Spleen (tissue), 11 donors: ENCODE measurements around the gene FUT8. TPM values are rescaled to one million over a fixed set of nuclear protein-coding genes. Genes with fewer than 3 reads are reported as not detected.

Experiments
- DNase-seq: peaks from one replicate; pipeline ENCODE4 v3.0.0-alpha.2; 2020
- H3K27ac ChIP-seq, 8 donors: fragments of 200-600 bp; sonication (generic) in 7 of 8; 1 replicate in 4 of 8; 2 replicates in 4 of 8; pipeline versions ENCODE4 v1.5.0 to v1.8.0; 2016 to 2021; ENCODE audit warnings: inconsistent platforms in 4 of 8, mild to moderate bottlenecking in 4 of 8, moderate library complexity in 1 of 8
- H3K27me3 ChIP-seq, 7 donors: fragments of 200-600 bp; sonication (generic) in 6 of 7; replicated peaks in 1 of 7; 1 replicate in 4 of 7; 2 replicates in 3 of 7; pipeline versions ENCODE4 v1.5.0 to v1.8.0; 2016 to 2021; ENCODE audit warnings: inconsistent platforms in 3 of 7, mild to moderate bottlenecking in 1 of 7
- H3K36me3 ChIP-seq, 6 donors: fragments of 200-600 bp; sonication (generic) in 5 of 6; 1 replicate in 4 of 6; 2 replicates in 2 of 6; pipeline versions ENCODE4 v1.5.0 to v1.8.0; 2016 to 2021; ENCODE audit warnings: inconsistent platforms in 2 of 6
- H3K4me1 ChIP-seq, 6 donors: fragments of 200-600 bp; sonication (generic) in 5 of 6; 1 replicate in 3 of 6; 2 replicates in 3 of 6; pipeline versions ENCODE4 v1.5.0 to v1.8.0; 2016 to 2021; ENCODE audit warnings: inconsistent platforms in 3 of 6
- H3K4me3 ChIP-seq, 8 donors: fragments of 200-600 bp; sonication (generic) in 7 of 8; 1 replicate in 4 of 8; 2 replicates in 4 of 8; pipeline versions ENCODE4 v1.5.0 to v1.8.0; 2016 to 2021; ENCODE audit warnings: inconsistent platforms in 4 of 8, mild to moderate bottlenecking in 4 of 8, moderate library complexity in 2 of 8
- H3K9me3 ChIP-seq, 8 donors: fragments of 200-600 bp; sonication (generic) in 7 of 8; 1 replicate in 4 of 8; 2 replicates in 4 of 8; pipeline versions ENCODE4 v1.5.0 to v1.8.0; 2016 to 2021; ENCODE audit warnings: inconsistent platforms in 4 of 8
- POLR2A ChIP-seq, 3 donors: fragments of 450-650 bp; IDR thresholded peaks; one replicate each; pipeline ENCODE4 v1.5.1; 2017; ENCODE audit warnings: antibody characterized with exemption in 3 of 3, mild to moderate bottlenecking in 1 of 3
- POLR2AphosphoS5 ChIP-seq, 3 donors: sonication (generic); formaldehyde crosslinking; IDR thresholded peaks; one replicate each; pipeline ENCODE4 v1.5.1; 2017; ENCODE audit warnings: antibody characterized with exemption in 3 of 3
- WGBS, 5 donors: extraction: QIAGEN DNeasy Blood & Tissue Kit in 3 of 5; methylation state at CpG; one replicate each; pipeline versions ENCODE4 v1.1.5 to v1.1.7; 2013 to 2018; 5-methylcytosine and 5-hydroxymethylcytosine counted together
- intact Hi-C: fragments of 100-400 bp; cut with DNase I; formaldehyde crosslinking; loops from one replicate; pipeline ENCODE4 v1.15.0; 2023; ENCODE audit warnings: low total_unique reads
- polyA plus RNA-seq, 3 donors: library from polyadenylated mRNA; stranded (reverse); fragments of 200-250 nt; gene quantifications; one replicate each; pipeline ENCODE4 v1.2.1, GENCODE V29; 2013
- total RNA-seq, 7 donors: library from RNA; depleted of rRNA in 3 of 7; stranded (reverse); fragments of >200 nt in 3 of 7; fragmentation: NEBNext Ultra II Directional in 4 of 7; extraction: Animal tissue kit (Norgen Biotek cat#: 25700) in 4 of 7; gene quantifications; one replicate each; pipeline versions ENCODE4 v1.1.0 to v1.2.1, GENCODE V29; 2016 to 2021
- TF ChIP-seq, protein P1 (sequence below), 11 experiments: fragments of 200-600 bp in 7 of 11; fragments of 450-650 bp in 4 of 11; sonication (generic) in 4 of 11; IDR thresholded peaks in 8 of 11; conservative IDR thresholded peaks in 3 of 11; 1 replicate in 7 of 11; 2 replicates in 4 of 11; pipeline versions ENCODE4 v1.4.0 to v1.8.0; 2016 to 2021; ENCODE audit warnings: antibody characterized with exemption in 11 of 11, inconsistent platforms in 4 of 11, mild to moderate bottlenecking in 1 of 11
- donor health status: healthy with polysubstance abuse.
- donor health status: DM: no; HTN: no; CAD: no; lungs with moderate emphysema.
- donor health status: DM: no; HTN: no; CAD: no.
- donor health status: Bipolar disorder and iron deficiency.
- donor health status: healthy.
- donor health status: DM: no; HTN: no; CAD: no.
- donor health status: DM: yes; HTN: yes; CAD: no.

The FUT8 gene
- total and polyA plus RNA-seq, 10 donors, result 9.4 to 75.1 (median 53.0) TPM

DNA sequence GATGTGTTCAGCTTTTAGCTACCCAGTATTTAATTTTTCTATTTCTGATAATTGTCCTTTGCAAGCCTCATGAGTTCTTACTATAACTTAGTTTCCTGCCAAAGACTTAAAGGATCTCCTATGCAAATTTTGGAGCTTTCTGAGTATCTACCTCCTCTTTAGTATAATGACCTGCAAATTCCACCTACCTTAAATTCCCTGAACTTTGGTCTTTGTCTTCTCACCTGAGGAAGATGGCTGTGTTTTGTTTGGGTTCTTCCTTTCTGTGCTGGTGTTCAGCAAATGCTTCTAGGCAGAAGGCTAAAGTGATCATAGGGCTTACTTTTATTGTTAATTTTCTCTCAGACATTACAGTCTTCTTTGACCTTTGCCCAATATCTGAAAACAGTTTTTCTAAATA lies 142.8 kb downstream of the FUT8 start:
- no peak for DNase-seq
- peaks cover 0 to 8% (median 0%) of the 10 kb centered on the region in 6 donors for H3K4me1 ChIP-seq
- H3K27me3 ChIP-seq, result no peaks in the 10 kb centered on the region
- no peak overlapping the region for H3K27ac ChIP-seq
- intact Hi-C loops, result no loop called here
- H3K36me3 ChIP-seq, result no peaks in the 10 kb centered on the region
- TF ChIP-seq POLR2AphosphoS5 (IDR thresholded peaks at IDR 0.05) (no peak), POLR2A (IDR thresholded peaks at IDR 0.05) (no peak)
- TF ChIP-seq, protein P1, sequence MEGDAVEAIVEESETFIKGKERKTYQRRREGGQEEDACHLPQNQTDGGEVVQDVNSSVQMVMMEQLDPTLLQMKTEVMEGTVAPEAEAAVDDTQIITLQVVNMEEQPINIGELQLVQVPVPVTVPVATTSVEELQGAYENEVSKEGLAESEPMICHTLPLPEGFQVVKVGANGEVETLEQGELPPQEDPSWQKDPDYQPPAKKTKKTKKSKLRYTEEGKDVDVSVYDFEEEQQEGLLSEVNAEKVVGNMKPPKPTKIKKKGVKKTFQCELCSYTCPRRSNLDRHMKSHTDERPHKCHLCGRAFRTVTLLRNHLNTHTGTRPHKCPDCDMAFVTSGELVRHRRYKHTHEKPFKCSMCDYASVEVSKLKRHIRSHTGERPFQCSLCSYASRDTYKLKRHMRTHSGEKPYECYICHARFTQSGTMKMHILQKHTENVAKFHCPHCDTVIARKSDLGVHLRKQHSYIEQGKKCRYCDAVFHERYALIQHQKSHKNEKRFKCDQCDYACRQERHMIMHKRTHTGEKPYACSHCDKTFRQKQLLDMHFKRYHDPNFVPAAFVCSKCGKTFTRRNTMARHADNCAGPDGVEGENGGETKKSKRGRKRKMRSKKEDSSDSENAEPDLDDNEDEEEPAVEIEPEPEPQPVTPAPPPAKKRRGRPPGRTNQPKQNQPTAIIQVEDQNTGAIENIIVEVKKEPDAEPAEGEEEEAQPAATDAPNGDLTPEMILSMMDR (IDR thresholded peaks at IDR 0.05 in 8 of 11, conservative IDR thresholded peaks at IDR 0.05 in 3 of 11), result no peak
- no peaks in the 10 kb centered on the region for H3K9me3 ChIP-seq
- H3K4me3 ChIP-seq, result no peak overlapping the region

DNA sequence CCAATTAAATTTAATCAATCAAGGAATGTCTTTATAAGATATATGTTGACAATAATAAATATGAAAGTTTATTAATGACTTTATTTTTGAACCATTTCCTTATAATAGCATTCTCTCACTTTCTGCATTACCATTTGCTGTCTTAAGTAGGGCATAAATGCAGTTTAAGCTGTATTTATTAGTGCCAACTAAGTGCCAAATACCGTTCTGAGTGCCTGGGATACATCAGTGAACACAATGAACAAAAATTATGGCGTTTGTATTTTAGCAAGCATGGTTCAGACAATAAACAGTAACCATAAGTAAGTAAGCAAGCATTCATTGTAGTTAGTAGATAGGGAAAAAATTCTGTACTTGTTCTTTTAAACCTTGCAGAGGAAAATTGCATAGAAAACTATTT lies 145.8 kb downstream of the FUT8 start:
- H3K4me3 ChIP-seq, result no peak overlapping the region
- H3K27me3 ChIP-seq, result no peaks in the 10 kb centered on the region
- 91 to 94% (median 92%) methylated on average over 2 of the region's 2 CpGs for WGBS, 5 donors
- H3K27ac ChIP-seq, result no peak overlapping the region
- peaks cover 0 to 24% (median 7%) of the 10 kb centered on the region in 6 donors for H3K36me3 ChIP-seq
- no peak for DNase-seq
- no peaks in the 10 kb centered on the region for H3K9me3 ChIP-seq
- intact Hi-C loops, result no loop called here
- peaks cover 0 to 8% (median 0%) of the 10 kb centered on the region in 6 donors for H3K4me1 ChIP-seq
- TF ChIP-seq POLR2AphosphoS5 (IDR thresholded peaks at IDR 0.05), result no peak
- TF ChIP-seq, protein P1 (IDR thresholded peaks at IDR 0.05 in 8 of 11, conservative IDR thresholded peaks at IDR 0.05 in 3 of 11), result no peak
- no peak for TF ChIP-seq POLR2A (IDR thresholded peaks at IDR 0.05)

DNA sequence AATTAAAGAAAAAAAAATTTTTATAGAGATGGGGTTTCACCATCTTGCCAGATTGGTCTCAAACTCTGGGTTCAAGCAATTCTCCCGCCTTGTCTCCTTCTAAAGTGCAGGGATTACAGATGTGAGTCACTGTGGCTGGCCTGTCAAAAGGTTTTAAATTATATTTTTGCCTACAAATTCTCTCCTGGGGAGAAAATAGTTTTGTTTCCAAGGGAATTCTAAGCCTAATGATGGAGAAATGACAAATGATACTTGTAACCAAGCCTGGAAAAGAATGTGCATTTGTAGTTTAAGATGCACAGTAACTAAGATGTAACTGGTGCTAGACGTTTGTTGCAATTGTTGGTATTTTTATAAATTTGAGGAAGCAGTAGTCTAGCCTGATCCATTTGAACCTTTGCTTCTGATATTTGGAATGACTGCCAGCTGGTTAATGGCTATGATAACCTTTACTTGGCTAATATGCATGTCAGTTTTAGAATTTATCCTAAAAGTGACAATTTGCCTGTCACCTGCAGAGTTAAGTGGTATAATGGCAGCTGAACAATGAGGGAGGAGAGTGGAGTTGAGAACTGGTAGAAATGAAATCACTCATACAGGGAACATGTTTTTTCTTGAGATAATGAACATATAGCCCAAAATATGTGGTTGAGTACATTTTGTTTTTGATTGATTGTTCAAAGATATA lies 148.0 kb downstream of the FUT8 start:
- H3K9me3 ChIP-seq, result no peaks in the 10 kb centered on the region
- no peak overlapping the region for H3K4me3 ChIP-seq
- no peak for DNase-seq
- H3K27ac ChIP-seq, result no peak overlapping the region
- intact Hi-C loops, result no loop called here
- WGBS, 5 donors, result 77 to 85% (median 82%) methylated on average over 2 of the region's 2 CpGs
- no peaks in the 10 kb centered on the region for H3K27me3 ChIP-seq
- H3K36me3 ChIP-seq, result peaks cover 0 to 43% (median 7%) of the 10 kb centered on the region in 6 donors
- peaks cover 0 to 3% (median 0%) of the 10 kb centered on the region in 6 donors for H3K4me1 ChIP-seq
- TF ChIP-seq POLR2A (IDR thresholded peaks at IDR 0.05) (no peak), POLR2AphosphoS5 (IDR thresholded peaks at IDR 0.05) (no peak)
- TF ChIP-seq, protein P1 (IDR thresholded peaks at IDR 0.05 in 8 of 11, conservative IDR thresholded peaks at IDR 0.05 in 3 of 11), result no peak

DNA sequence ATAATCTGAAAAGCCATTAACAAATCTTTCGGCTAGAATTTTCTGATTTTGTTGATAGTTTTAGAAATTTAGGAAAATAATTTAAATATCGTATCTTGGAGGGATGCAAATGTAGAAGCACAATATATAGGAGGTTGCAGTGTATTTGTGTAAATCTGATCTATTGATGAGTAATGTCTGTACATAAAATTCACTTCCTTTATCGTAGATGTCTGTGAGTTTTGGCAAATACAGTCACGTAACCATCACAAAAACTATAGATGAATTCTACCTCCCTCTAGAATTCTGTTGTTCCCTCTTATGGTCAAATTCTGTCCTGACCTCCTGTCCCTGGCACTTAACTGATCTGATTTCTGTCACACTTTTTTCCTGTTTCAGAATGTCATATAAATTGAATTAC lies 151.8 kb downstream of the FUT8 start:
- no peak overlapping the region for H3K4me3 ChIP-seq
- no peaks in the 10 kb centered on the region for H3K27me3 ChIP-seq
- WGBS, 5 donors, result 82 to 95% (median 91%) methylated on average over 4 of the region's 4 CpGs
- H3K9me3 ChIP-seq, result no peaks in the 10 kb centered on the region
- H3K36me3 ChIP-seq, result peaks cover 0 to 43% (median 7%) of the 10 kb centered on the region in 6 donors
- no peak for TF ChIP-seq POLR2A (IDR thresholded peaks at IDR 0.05)
- no peak for TF ChIP-seq POLR2AphosphoS5 (IDR thresholded peaks at IDR 0.05)
- TF ChIP-seq, protein P1 (IDR thresholded peaks at IDR 0.05 in 8 of 11, conservative IDR thresholded peaks at IDR 0.05 in 3 of 11), result no peak
- intact Hi-C loops, result no loop called here
- DNase-seq, result no peak
- H3K27ac ChIP-seq, result no peak overlapping the region
- H3K4me1 ChIP-seq, result no peaks in the 10 kb centered on the region
